ENCODE measurements around the gene CAMK1D.

The CAMK1D gene

DNA sequence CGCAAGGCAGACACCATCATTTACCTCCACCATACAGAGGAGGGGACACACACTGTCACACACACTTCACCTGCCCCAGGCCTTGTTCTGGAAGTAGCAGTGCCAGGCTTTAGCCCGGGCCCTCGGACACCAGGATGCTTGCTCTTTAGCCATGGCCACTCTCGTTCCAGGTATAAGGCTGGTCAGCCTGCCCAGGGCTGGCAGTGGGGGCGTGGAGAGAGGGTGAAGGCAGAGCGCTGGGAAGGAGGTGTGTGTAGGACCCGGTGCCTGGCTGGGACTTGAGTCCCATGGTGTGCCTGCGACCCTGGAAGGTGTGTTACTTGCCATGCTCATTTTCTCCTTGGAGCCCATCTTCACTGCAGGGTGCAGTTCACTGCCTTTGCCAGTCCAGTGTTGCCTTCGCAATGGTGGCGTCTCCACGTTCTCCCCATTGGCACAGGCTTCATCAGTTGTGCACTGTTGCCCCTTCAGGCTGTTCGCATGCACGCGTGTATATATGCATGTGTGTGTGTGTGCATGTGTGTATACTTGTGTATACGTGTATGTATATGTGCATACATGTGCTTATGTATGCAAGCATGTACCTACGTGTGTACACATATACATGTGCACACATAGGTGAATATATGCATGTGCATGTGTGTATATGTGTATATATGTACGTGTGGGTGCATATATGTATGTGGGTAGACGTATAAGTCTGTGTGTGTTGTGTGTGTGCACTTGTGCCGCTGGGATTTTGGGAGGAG is 153.4 kb downstream of the CAMK1D start:
- DNase-seq: no peak
- Histone ChIP-seq H3F3A (ENCODE audit: insufficient read depth, low read length) (no peaks in the 10 kb centered on the region), H3K4me1 (ENCODE audit: low read length) (no peaks in the 10 kb centered on the region), H3K36me3 (replicated peaks; ENCODE audit: insufficient read depth, low read length) (no peaks in the 10 kb centered on the region), H3K9ac (ENCODE audit: low read length) (no peak overlapping the region), H3K27me3 (replicated peaks; ENCODE audit: insufficient read depth, low read length) (no peaks in the 10 kb centered on the region), H2AFZ (ENCODE audit: low read length) (no peak overlapping the region), H3K9me2 (replicated peaks; ENCODE audit: insufficient read depth, low read length) (no peaks in the 10 kb centered on the region), H3K27ac (ENCODE audit: low read length) (no peak overlapping the region), H3K79me2 (ENCODE audit: low read length) (peaks cover 45% of the 10 kb centered on the region), H4K20me1 (ENCODE audit: insufficient read depth, low read length) (no peaks in the 10 kb centered on the region), H3K4me2 (ENCODE audit: low read depth, low read length) (no peak overlapping the region), H3K4me3 (ENCODE audit: low read length) (no peak overlapping the region), H3K9me3 (replicated peaks; ENCODE audit: insufficient read depth, low read length) (no peaks in the 10 kb centered on the region)
- TF ChIP-seq EZH2phosphoT487 (IDR thresholded peaks at IDR 0.05; ENCODE audit: low read length) (no peak), EZH2 (optimal IDR thresholded peaks at IDR 0.05; ENCODE audit: low read depth, low read length) (no peak)
- TF ChIP-seq, protein P1, sequence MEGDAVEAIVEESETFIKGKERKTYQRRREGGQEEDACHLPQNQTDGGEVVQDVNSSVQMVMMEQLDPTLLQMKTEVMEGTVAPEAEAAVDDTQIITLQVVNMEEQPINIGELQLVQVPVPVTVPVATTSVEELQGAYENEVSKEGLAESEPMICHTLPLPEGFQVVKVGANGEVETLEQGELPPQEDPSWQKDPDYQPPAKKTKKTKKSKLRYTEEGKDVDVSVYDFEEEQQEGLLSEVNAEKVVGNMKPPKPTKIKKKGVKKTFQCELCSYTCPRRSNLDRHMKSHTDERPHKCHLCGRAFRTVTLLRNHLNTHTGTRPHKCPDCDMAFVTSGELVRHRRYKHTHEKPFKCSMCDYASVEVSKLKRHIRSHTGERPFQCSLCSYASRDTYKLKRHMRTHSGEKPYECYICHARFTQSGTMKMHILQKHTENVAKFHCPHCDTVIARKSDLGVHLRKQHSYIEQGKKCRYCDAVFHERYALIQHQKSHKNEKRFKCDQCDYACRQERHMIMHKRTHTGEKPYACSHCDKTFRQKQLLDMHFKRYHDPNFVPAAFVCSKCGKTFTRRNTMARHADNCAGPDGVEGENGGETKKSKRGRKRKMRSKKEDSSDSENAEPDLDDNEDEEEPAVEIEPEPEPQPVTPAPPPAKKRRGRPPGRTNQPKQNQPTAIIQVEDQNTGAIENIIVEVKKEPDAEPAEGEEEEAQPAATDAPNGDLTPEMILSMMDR (IDR thresholded peaks at IDR 0.05; ENCODE audit: low read length): no peak

DNA sequence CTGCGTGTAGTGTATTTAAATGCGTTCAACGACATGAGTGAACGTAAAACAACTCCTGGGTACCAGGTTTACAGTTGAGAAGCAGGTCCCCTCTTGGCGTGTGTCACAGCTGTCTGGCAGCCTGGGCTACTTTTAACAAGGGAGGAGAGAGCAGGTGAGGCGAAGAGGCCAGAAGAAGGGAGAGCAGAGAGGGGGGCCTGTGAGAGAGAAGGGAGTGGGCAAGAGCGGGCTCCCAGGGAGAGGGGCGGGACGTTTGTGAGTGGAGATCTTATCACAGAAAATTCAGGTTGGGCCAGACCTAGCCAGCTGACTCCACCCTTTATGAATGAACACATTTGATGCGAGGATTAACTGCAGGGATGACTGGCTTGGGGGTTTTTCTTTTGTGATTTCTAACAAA is 154.0 kb downstream of the CAMK1D start:
- DNase-seq: no peak
- H2AFZ ChIP-seq (ENCODE audit: low read length): no peak overlapping the region
- no peaks in the 10 kb centered on the region for H4K20me1 ChIP-seq (ENCODE audit: insufficient read depth, low read length)
- no peaks in the 10 kb centered on the region for H3K4me1 ChIP-seq (ENCODE audit: low read length)
- H3K4me2 ChIP-seq (ENCODE audit: low read depth, low read length): no peak overlapping the region
- H3K27me3 ChIP-seq (replicated peaks; ENCODE audit: insufficient read depth, low read length): no peaks in the 10 kb centered on the region
- no peaks in the 10 kb centered on the region for H3K36me3 ChIP-seq (replicated peaks; ENCODE audit: insufficient read depth, low read length)
- H3K79me2 ChIP-seq (ENCODE audit: low read length): peaks cover 51% of the 10 kb centered on the region
- TF ChIP-seq EZH2 (optimal IDR thresholded peaks at IDR 0.05; ENCODE audit: low read depth, low read length) (no peak), EZH2phosphoT487 (IDR thresholded peaks at IDR 0.05; ENCODE audit: low read length) (no peak)
- TF ChIP-seq, protein P1 (IDR thresholded peaks at IDR 0.05; ENCODE audit: low read length): no peak
- no peaks in the 10 kb centered on the region for H3F3A ChIP-seq (ENCODE audit: insufficient read depth, low read length)
- H3K9ac ChIP-seq (ENCODE audit: low read length): no peak overlapping the region
- H3K9me3 ChIP-seq (replicated peaks; ENCODE audit: insufficient read depth, low read length): no peaks in the 10 kb centered on the region
- no peak overlapping the region for H3K4me3 ChIP-seq (ENCODE audit: low read length)
- no peak overlapping the region for H3K27ac ChIP-seq (ENCODE audit: low read length)
- H3K9me2 ChIP-seq (replicated peaks; ENCODE audit: insufficient read depth, low read length): no peaks in the 10 kb centered on the region

DNA sequence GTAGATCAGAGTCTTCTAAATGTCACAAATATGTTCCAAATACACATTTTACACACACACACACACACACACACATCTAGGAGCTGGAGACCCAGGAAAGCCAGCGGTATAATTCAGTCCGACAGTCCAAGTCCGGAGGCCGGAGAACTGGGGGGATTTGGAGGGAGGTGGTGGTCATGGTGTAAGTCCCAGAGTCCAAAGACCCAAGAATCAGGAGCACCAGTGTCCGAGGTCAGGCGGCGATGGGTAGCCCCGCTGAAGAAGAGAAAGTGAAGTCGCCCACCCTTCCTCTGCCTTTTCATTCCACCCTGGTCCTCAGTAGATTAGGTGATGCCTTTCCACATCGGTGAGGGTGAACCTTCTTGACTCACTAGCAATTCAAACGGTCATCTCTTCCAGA is 154.8 kb downstream of the CAMK1D start:
- Histone ChIP-seq H3K4me1 (ENCODE audit: low read length) (peaks cover 2% of the 10 kb centered on the region; the same call in 1 of the 2 replicates), H3K9ac (ENCODE audit: low read length) (no peak overlapping the region), H3K9me2 (replicated peaks; ENCODE audit: insufficient read depth, low read length) (no peaks in the 10 kb centered on the region), H3K9me3 (replicated peaks; ENCODE audit: insufficient read depth, low read length) (no peaks in the 10 kb centered on the region), H3K79me2 (ENCODE audit: low read length) (peaks cover 47% of the 10 kb centered on the region), H3K27me3 (replicated peaks; ENCODE audit: insufficient read depth, low read length) (no peaks in the 10 kb centered on the region), H3K4me2 (ENCODE audit: low read depth, low read length) (no peak overlapping the region), H2AFZ (ENCODE audit: low read length) (no peak overlapping the region), H3K27ac (ENCODE audit: low read length) (no peak overlapping the region), H4K20me1 (ENCODE audit: insufficient read depth, low read length) (no peaks in the 10 kb centered on the region), H3K4me3 (ENCODE audit: low read length) (no peak overlapping the region), H3K36me3 (replicated peaks; ENCODE audit: insufficient read depth, low read length) (no peaks in the 10 kb centered on the region), H3F3A (ENCODE audit: insufficient read depth, low read length) (no peaks in the 10 kb centered on the region)
- no peak for DNase-seq
- TF ChIP-seq EZH2 (optimal IDR thresholded peaks at IDR 0.05; ENCODE audit: low read depth, low read length) (no peak), EZH2phosphoT487 (IDR thresholded peaks at IDR 0.05; ENCODE audit: low read length) (no peak)
- TF ChIP-seq, protein P1 (IDR thresholded peaks at IDR 0.05; ENCODE audit: low read length): no peak
